Right ventricle myocardium inferior (tissue), 1 donor: Measurements from ENCODE around the gene USP32. TPM values are rescaled to one million over a fixed set of nuclear protein-coding genes. Genes with fewer than 3 reads are reported as not detected.
"Not testable (repeated sequence)": the region's sequence is repeated elsewhere in the genome, so short reads cannot be mapped to it uniquely, and the experiment has no call there.

Experiments used
- ATAC-seq: fragments of 200-7000 bp; cut with Tn5 transposase; one replicate; pipeline ENCODE4 v1.9.1; 2020; ENCODE audit warnings: mild to moderate bottlenecking, moderate library complexity
- DNase-seq: peaks from one replicate; pipeline ENCODE4 v3.0.0; 2021; ENCODE audit errors: missing footprints
- intact Hi-C: fragments of 100-400 bp; cut with DNase I; formaldehyde crosslinking; loops from one replicate; pipeline ENCODE4 v1.11.0; 2022
- total RNA-seq: library from RNA; stranded (reverse); fragmentation: NEBNext Ultra II Directional; extraction: Animal tissue kit (Norgen Biotek cat#: 25700); gene quantifications from one replicate; pipeline ENCODE4 v1.2.1, GENCODE V29; 2021
- donor health status: DM: no; HTN: yes; CAD: no; lungs with severe emphysema.

Gene USP32
- total RNA-seq, 1 donor from 2014 or later, result 32.2 TPM

- intact Hi-C loops, result loop anchor here (10.0 kb wide), 1 partner anchor 201 kb away; the partner anchor contains the start of gene CHCT1
- DNase-seq (no peak), ATAC-seq (no peak)
These were observed 167.9 kb downstream of the USP32 start for GRCh38 chr17:60224064-60224463.

- no peak for DNase-seq
- ATAC-seq, result no peak
- intact Hi-C loops, result loop anchor here (10.0 kb wide), 1 partner anchor 201 kb away; the partner anchor contains the start of gene CHCT1
These were observed 168.5 kb downstream of the USP32 start for GRCh38 chr17:60223456-60223855.

DNA sequence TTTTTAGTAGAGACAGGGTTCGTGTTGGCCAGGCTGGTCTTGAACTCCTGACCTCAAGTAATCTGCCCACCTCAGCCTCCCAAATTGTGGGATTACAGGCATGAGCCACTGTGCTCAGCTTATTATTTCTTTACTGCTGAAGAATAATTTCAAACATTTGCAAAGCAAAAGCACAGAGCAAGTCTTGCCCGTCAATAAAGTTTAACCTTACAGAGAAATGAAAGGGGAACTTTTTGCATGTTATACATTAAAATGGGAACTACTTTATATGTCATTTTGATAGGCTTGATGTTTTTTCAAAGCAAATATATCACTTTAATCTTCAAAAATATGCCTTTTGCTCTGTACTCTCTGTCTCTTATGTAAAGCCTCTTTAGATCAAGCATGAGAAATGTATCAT, 173.2 kb downstream of the USP32 start:
- DNase-seq, intact Hi-C loops, ATAC-seq: not testable (repeated sequence)

DNA sequence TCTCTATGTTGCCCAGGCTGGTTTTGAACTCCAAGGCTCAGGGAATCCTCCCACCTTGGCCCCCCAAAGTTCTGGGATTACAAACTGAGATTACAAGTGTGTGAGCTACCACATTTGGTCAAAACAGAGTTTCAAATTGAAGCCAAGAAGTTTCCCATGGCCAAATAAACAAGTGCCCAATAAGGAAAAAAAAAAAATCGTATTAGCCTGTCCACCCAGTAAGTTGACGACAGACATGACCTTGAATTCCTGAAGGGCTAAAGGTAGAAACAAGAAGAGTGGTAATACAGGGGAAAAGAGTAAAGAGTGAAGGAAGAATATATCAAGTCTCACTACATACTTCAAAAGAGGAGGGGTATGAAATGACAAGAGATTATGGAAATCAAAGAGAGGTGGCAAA, 176.0 kb downstream of the USP32 start:
- intact Hi-C loops, DNase-seq, ATAC-seq: not testable (repeated sequence)

GRCh38 chr17:60211282-60211681, 180.7 kb downstream of the USP32 start:
- DNase-seq, intact Hi-C loops, ATAC-seq: not testable (repeated sequence)

- ATAC-seq, intact Hi-C loops, DNase-seq: not testable (repeated sequence)
These were observed 183.6 kb downstream of the USP32 start for GRCh38 chr17:60208302-60208701.

GRCh38 chr17:60205782-60206181, 186.2 kb downstream of the USP32 start:
- DNase-seq, ATAC-seq, intact Hi-C loops: not testable (repeated sequence)

DNA sequence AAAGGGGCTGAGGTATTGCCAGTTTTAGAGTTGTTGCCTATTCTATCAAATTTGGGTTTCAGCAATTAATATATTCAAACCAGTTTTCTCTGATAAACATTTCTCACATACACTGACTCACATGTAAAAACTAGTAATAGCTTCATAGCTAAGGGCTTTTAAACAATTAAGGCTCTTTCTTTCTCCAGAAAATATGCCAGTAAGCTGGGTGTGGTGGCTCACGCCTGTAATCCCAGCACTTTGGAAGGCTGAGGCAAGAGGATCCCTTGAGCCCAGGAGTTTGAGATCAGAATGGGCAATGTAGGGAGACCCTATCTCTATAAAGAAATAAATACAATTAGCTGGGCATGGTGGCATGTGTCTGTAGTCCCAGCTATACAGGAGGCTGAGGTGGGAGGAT, 193.3 kb downstream of the USP32 start:
- DNase-seq, intact Hi-C loops, ATAC-seq: not testable (repeated sequence)

DNA sequence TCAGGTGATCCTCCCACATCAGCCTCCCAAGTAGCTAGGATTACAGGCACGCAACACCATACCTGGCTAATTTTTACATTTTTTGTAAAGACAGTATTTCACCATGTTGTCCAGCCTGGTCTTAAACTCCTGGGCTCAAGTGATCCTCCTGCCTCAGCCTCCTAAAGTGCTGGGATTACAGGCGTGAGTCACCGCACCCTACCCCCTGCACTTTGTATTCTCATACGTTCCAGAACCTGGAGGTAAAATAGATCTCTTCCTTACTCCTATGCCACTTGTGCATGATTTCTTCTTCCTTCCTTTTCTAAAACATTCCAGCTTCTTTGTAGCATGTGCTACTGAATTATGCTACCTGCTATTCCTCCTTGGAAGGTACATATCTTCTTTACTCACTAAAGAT, 197.8 kb downstream of the USP32 start:
- ATAC-seq, DNase-seq, intact Hi-C loops: not testable (repeated sequence)

- intact Hi-C loops, result no loop called here
- ATAC-seq, result no peak
- no peak for DNase-seq
These were observed 198.5 kb downstream of the USP32 start for GRCh38 chr17:60193482-60193881.

- DNase-seq, ATAC-seq, intact Hi-C loops: not testable (repeated sequence)
These were observed 198.9 kb downstream of the USP32 start for GRCh38 chr17:60193032-60193431.

GRCh38 chr17:60190032-60190431, 201.9 kb downstream of the USP32 start:
- ATAC-seq, DNase-seq, intact Hi-C loops: not testable (repeated sequence)

DNA sequence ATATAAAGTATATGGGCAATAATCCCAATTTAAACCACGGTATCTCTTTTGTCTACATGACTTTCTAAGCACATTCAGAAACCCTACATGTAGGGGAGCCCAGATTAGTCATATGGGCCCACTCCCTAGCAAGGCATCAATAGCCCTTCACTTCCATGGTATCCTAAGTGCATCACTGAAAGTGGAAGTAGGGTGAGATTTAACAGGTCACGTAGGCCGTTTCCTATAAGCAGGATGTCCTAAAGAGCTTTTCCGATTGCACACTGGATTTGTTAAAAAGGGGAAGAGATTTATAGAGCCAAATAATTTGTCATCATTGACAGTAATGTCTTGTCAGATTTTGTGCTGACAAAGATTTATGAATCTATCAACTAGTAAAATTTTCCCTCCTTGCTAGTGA, 203.2 kb downstream of the USP32 start:
- no peak for ATAC-seq
- intact Hi-C loops, result no loop called here
- no peak for DNase-seq

- ATAC-seq, DNase-seq, intact Hi-C loops: not testable (repeated sequence)
These were observed 204.8 kb downstream of the USP32 start for GRCh38 chr17:60186846-60187745.

GRCh38 chr17:60186372-60186771, 205.6 kb downstream of the USP32 start:
- DNase-seq, ATAC-seq, intact Hi-C loops: not testable (repeated sequence)

- ATAC-seq, intact Hi-C loops, DNase-seq: not testable (repeated sequence)
These were observed 211.6 kb downstream of the USP32 start for GRCh38 chr17:60180380-60180779.

DNA sequence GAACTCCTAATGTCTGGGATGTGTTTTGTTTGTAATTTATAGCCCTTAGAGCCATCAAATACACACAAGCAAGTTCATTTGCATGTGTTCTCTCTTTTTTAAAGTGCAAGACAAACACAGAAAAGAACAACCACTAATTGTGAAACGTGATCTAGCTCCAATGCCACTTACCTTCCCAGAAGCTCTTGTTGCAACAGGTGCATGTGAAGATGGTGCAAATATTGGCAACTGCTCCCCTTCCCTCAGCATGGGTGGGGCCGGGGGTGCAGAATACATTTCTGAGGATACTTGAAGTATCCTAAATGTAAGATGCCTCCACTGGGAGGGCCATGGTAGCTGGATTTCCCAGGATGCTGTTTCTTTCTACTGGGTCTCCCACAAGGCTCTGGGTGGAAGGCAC, 213.8 kb downstream of the USP32 start:
- ATAC-seq, intact Hi-C loops, DNase-seq: not testable (repeated sequence)

GRCh38 chr17:60176763-60177162, 215.2 kb downstream of the USP32 start:
- ATAC-seq, DNase-seq, intact Hi-C loops: not testable (repeated sequence)

DNA sequence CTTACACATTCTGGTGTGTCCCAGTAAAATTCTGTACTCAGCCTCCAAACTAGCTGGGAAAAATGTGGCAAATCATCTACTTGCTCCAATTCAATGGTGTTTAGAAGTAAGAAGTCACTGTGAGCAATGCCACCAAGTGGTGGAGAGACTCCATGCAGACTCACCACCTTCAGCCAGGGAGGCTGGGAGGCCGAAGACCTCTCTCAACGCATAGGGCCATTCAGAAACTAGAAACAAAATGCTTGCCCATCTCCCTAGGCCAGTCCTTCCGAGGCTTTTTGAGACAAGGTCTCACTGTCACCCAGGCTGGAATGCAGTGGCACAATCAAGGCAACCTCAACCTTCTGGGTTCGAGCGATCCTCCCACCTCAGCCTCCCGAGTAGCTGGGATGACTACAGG, 217.2 kb downstream of the USP32 start:
- intact Hi-C loops, ATAC-seq: not testable (repeated sequence)

DNA sequence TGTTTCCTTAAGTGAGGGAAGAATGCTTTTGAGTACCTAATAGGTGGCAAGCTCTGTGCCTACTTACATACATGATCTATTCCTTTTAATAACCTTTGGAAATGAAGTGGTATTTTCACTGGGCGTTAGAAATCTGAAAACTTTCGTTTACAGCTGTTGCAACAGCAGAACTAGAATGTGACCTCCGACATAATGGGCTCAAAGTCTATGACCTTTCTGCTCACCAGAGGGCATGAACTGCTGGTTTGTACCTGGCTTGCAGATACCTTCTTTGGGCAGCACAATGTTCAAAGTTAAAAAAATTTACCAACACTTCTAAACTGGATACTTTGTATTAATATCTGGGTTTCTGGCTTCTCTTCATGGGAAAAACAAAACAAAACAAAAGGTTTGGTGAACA, 217.9 kb downstream of the USP32 start:
- intact Hi-C loops, result no loop called here
- DNase-seq (no peak), ATAC-seq (no peak)

More for the DNA sequence above, 217.2 kb downstream of the USP32 start:
- not testable (repeated sequence) for DNase-seq
